ENCODE results near the gene ABCD3. TPM values are rescaled to one million over a fixed set of nuclear protein-coding genes. Genes with fewer than 3 reads are reported as not detected.

The ABCD3 gene
- polyA plus RNA-seq, 1 donor from 2014 or later: 46.4 TPM

GRCh38 chr1:94394247-94394646 lies 23.9 kb upstream of the ABCD3 start:
- Histone ChIP-seq H3K27ac (ENCODE audit: low read length) (no peak overlapping the region), H3K9me3 (ENCODE audit: low read length) (no peaks in the 10 kb centered on the region), H3K36me3 (ENCODE audit: insufficient read depth, low read length) (no peaks in the 10 kb centered on the region), H3K79me2 (replicated peaks; ENCODE audit: insufficient read depth, low read length) (no peaks in the 10 kb centered on the region), H3K9ac (ENCODE audit: low read length) (no peak overlapping the region), H3F3A (ENCODE audit: insufficient read depth, low read length, poor library complexity, severe bottlenecking) (no peaks in the 10 kb centered on the region), H3K4me3 (ENCODE audit: low read length) (no peak overlapping the region), H4K20me1 (ENCODE audit: insufficient read depth) (no peaks in the 10 kb centered on the region), H3K27me3 (ENCODE audit: insufficient read depth, low read depth, low read length) (no peaks in the 10 kb centered on the region), H3K9me2 (ENCODE audit: insufficient read depth, low read length) (no peaks in the 10 kb centered on the region), H2AFZ (ENCODE audit: low read depth, low read length) (no peak overlapping the region), H3K4me2 (ENCODE audit: low read length) (no peak overlapping the region)
- no peak for TF ChIP-seq POLR2AphosphoS5 (IDR thresholded peaks at IDR 0.05)
- no peak for TF ChIP-seq RAD21 (conservative IDR thresholded peaks at IDR 0.05)
- TF ChIP-seq EP300 (conservative IDR thresholded peaks at IDR 0.05; ENCODE audit: poor library complexity, severe bottlenecking): no peak
- TF ChIP-seq EZH2 (IDR thresholded peaks at IDR 0.05; ENCODE audit: borderline replicate concordance, insufficient read depth, low read length, poor library complexity, severe bottlenecking): no peak
- TF ChIP-seq, protein P1, sequence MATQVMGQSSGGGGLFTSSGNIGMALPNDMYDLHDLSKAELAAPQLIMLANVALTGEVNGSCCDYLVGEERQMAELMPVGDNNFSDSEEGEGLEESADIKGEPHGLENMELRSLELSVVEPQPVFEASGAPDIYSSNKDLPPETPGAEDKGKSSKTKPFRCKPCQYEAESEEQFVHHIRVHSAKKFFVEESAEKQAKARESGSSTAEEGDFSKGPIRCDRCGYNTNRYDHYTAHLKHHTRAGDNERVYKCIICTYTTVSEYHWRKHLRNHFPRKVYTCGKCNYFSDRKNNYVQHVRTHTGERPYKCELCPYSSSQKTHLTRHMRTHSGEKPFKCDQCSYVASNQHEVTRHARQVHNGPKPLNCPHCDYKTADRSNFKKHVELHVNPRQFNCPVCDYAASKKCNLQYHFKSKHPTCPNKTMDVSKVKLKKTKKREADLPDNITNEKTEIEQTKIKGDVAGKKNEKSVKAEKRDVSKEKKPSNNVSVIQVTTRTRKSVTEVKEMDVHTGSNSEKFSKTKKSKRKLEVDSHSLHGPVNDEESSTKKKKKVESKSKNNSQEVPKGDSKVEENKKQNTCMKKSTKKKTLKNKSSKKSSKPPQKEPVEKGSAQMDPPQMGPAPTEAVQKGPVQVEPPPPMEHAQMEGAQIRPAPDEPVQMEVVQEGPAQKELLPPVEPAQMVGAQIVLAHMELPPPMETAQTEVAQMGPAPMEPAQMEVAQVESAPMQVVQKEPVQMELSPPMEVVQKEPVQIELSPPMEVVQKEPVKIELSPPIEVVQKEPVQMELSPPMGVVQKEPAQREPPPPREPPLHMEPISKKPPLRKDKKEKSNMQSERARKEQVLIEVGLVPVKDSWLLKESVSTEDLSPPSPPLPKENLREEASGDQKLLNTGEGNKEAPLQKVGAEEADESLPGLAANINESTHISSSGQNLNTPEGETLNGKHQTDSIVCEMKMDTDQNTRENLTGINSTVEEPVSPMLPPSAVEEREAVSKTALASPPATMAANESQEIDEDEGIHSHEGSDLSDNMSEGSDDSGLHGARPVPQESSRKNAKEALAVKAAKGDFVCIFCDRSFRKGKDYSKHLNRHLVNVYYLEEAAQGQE (IDR thresholded peaks at IDR 0.05; ENCODE audit: borderline replicate concordance): no peak

DNA sequence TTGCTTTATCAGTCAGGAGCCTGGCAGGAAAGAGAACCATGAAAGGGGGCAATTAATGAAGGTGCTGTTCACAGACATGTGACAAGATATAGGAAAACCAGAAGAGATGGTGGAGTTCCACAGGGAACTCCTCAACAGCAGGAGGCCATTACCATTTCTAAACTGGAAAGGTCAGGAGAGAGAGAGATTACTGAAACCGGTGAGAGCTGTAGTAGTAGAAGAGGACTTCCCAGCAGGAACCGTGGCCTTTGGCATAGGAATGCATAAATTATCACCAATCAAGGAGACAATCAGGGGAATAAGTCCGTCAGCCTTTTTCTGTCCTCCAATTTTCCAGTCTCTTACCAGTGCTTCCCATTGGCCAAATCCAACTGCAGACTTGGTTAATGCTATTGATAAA lies 23.0 kb upstream of the ABCD3 start:
- no peaks in the 10 kb centered on the region for H3K9me3 ChIP-seq (ENCODE audit: low read length)

GRCh38 chr1:94395748-94396309 lies 22.4 kb upstream of the ABCD3 start:
- Histone ChIP-seq H2AFZ (ENCODE audit: low read depth, low read length) (no peak overlapping the region), H3K27me3 (ENCODE audit: insufficient read depth, low read depth, low read length) (no peaks in the 10 kb centered on the region), H3K27ac (ENCODE audit: low read length) (no peak overlapping the region), H3K36me3 (ENCODE audit: insufficient read depth, low read length) (no peaks in the 10 kb centered on the region), H3K9me3 (ENCODE audit: low read length) (no peaks in the 10 kb centered on the region), H4K20me1 (ENCODE audit: insufficient read depth) (no peaks in the 10 kb centered on the region), H3K9me2 (ENCODE audit: insufficient read depth, low read length) (no peaks in the 10 kb centered on the region), H3K9ac (ENCODE audit: low read length) (no peak overlapping the region), H3F3A (ENCODE audit: insufficient read depth, low read length, poor library complexity, severe bottlenecking) (no peaks in the 10 kb centered on the region), H3K4me3 (ENCODE audit: low read length) (no peak overlapping the region), H3K4me2 (ENCODE audit: low read length) (no peak overlapping the region), H3K79me2 (replicated peaks; ENCODE audit: insufficient read depth, low read length) (no peaks in the 10 kb centered on the region)
- TF ChIP-seq CTCF (IDR thresholded peaks at IDR 0.05; ENCODE audit: poor library complexity, severe bottlenecking) (no peak), RAD21 (conservative IDR thresholded peaks at IDR 0.05) (no peak), EZH2 (IDR thresholded peaks at IDR 0.05; ENCODE audit: borderline replicate concordance, insufficient read depth, low read length, poor library complexity, severe bottlenecking) (no peak), POLR2AphosphoS5 (IDR thresholded peaks at IDR 0.05) (no peak), TAF1 (IDR thresholded peaks at IDR 0.05; ENCODE audit: low read depth) (no peak), EP300 (conservative IDR thresholded peaks at IDR 0.05; ENCODE audit: poor library complexity, severe bottlenecking) (no peak)
- TF ChIP-seq, protein P1 (IDR thresholded peaks at IDR 0.05; ENCODE audit: borderline replicate concordance): no peak

More for the DNA sequence above, 23.0 kb upstream of the ABCD3 start:
- H3K27me3 ChIP-seq (ENCODE audit: insufficient read depth, low read depth, low read length): no peaks in the 10 kb centered on the region
- no peaks in the 10 kb centered on the region for H4K20me1 ChIP-seq (ENCODE audit: insufficient read depth)
- H3K27ac ChIP-seq (ENCODE audit: low read length): no peak overlapping the region
- H3K9ac ChIP-seq (ENCODE audit: low read length): no peak overlapping the region
- no peaks in the 10 kb centered on the region for H3K9me2 ChIP-seq (ENCODE audit: insufficient read depth, low read length)
- H2AFZ ChIP-seq (ENCODE audit: low read depth, low read length): no peak overlapping the region
- TF ChIP-seq EP300 (conservative IDR thresholded peaks at IDR 0.05; ENCODE audit: poor library complexity, severe bottlenecking) (no peak), RAD21 (conservative IDR thresholded peaks at IDR 0.05) (no peak)
- no peaks in the 10 kb centered on the region for H3K36me3 ChIP-seq (ENCODE audit: insufficient read depth, low read length)
- H3K4me3 ChIP-seq (ENCODE audit: low read length): no peak overlapping the region
- H3K4me2 ChIP-seq (ENCODE audit: low read length): no peak overlapping the region
- no peaks in the 10 kb centered on the region for H3F3A ChIP-seq (ENCODE audit: insufficient read depth, low read length, poor library complexity, severe bottlenecking)
- no peaks in the 10 kb centered on the region for H3K79me2 ChIP-seq (replicated peaks; ENCODE audit: insufficient read depth, low read length)
